ENCODE results near the gene DCUN1D2.

DCUN1D2 gene

DNA sequence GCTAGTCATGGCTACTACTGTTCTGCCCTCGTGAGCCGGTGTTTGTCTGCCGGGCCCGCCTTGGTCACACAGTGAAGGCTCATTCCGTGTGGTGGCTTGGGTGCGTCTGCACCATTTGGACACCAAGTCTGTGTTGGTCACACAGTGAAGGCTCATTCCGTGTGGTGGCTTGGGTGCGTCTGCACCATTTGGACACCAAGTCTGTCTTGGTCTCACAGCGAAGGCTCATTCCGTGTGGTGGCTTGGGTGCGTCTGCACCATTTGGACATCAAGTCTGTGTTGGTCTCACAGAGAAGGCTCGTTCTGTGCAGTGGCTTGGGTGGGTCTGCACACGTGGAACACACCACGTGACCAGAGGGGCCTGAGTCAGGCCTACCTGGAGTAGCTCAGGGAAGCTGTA, 29.0 kb upstream of the DCUN1D2 start:
- DNase-seq (ENCODE audit: low spot score) = no peak

GRCh38 chr13:113518076-113518803, 27.7 kb upstream of the DCUN1D2 start:
- no peak for DNase-seq (ENCODE audit: low spot score)

DNA sequence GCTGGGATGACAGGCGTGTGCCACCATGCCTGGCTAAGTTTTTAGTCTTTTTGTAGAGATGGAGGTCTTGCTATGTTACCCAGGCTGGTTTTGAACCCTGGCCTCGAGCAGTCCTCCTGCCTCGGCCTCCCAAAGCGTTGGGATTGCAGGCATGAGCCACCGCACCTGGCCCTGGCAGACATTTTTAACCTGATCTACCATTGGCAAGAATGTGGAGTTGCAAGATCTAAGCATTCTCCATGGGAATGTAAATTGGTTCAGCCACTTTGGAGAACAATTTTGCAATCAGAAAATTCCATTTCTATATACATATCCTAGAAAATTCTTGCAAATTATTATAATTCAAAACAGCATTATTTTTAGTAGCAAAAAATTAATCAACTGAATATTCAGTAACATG, 24.3 kb upstream of the DCUN1D2 start:
- DNase-seq (ENCODE audit: low spot score) = no peak

DNA sequence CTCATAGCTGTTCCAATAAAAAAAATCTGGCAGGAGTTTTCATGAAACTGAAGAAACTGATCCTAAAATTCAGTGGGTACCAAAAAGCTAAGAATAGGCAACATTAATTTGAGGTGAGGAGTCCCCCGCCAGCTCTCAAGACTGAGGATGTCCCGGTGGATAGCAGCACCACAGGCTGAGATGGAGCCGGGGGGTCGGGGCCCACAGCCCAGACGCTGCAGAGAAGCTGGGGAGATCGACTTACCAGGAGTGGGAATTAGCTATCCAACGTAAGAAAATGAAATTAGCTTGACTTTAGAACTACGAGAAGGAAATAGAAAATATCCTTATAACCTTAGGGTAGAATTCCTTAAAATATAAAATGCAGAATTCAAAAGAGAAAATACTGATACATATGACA, 23.2 kb upstream of the DCUN1D2 start:
- no peak for DNase-seq (ENCODE audit: low spot score)

GRCh38 chr13:113511361-113511760, 20.9 kb upstream of the DCUN1D2 start:
- no peak for DNase-seq (ENCODE audit: low spot score)

GRCh38 chr13:113510871-113511270, 20.4 kb upstream of the DCUN1D2 start:
- DNase-seq (ENCODE audit: low spot score) = no peak

DNA sequence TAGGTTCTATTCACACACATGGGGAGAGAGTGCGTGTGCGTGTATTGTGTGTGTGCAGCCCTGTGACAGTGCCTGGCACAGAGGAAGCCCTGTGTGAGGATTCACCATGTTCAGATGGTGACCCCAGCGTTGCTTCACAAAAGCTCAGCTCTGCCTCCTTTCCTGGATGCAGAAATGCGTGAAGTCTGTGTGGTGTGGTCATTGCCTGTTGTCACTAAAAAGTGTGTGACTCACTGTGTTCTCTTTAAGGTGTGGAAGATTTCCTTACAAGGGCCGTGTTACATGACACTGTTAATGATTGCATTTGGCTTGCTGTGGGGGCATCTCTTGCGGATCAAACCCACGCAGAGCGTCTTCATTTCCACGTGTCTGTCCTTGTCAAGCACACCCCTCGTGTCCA, 19.5 kb upstream of the DCUN1D2 start:
- DNase-seq (ENCODE audit: low spot score) = no peak

DNA sequence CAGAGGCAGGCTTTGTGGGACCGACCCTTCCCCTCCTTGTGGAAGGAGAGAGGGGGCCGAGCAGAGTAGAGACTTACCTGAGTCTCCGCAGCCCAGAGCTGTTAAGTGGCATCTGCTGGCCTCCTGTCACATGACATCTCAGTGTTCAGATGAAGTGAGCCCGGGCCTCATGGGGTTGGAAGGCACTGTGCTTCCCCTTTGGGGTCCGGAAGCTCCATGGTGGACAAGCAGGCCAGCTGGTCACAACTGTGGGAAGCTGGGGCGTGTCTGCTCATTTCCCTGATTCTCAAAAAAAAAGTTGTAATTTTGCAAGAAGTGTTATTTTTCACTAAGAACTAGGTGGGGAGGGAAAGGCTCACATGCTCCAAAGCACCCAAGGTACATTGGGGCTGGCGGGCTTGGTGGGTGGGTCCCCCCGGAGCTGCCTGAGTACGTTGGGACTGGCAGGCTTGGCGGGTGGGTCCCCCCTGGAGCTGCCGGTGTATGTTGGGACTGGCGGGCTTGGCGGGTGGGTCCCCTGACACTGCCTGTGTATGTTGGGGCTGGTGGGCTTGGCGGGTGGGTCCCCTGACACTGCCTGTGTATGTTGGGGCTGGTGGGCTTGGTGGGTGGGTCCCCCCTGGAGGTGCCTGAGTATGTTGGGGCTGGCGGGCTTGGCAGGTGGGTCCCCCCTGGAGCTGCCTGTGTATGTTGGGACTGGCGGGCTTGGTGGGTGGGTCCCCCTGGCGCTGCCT, 18.2 kb upstream of the DCUN1D2 start:
- DNase-seq (ENCODE audit: low spot score) = no peak

- DNase-seq (ENCODE audit: low spot score) = no peak
These were observed 17.2 kb upstream of the DCUN1D2 start for GRCh38 chr13:113507505-113508345.

- no peak for DNase-seq (ENCODE audit: low spot score)
These were observed 16.4 kb upstream of the DCUN1D2 start for GRCh38 chr13:113506871-113507388.

- DNase-seq (ENCODE audit: low spot score) = no peak
These were observed 15.6 kb upstream of the DCUN1D2 start for GRCh38 chr13:113506025-113506685.

DNA sequence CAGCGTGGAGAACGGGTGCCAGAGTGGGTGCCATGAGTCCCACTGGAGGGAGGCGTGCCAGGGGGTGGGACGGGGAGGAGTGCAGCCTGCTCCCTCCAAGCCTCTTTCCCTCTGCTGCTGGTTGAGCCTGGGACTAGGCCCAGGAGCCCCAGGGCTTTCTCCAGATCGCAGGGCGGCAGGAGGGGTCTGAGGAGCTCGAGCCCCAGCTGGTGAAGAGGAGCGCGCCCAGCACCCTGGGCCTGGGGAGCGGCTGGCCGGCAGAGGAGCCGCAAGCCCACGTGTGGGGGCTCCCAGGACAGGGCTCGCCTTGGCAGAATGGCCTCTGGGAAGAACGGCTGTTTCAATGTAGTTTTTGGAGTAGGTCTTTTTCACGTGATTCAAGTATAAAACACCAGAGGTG, 12.2 kb upstream of the DCUN1D2 start:
- DNase-seq (ENCODE audit: low spot score) = no peak

- DNase-seq (ENCODE audit: low spot score) = no peak
These were observed 10.2 kb upstream of the DCUN1D2 start for GRCh38 chr13:113500530-113501265.

- DNase-seq (ENCODE audit: low spot score) = no peak
These were observed 9.4 kb upstream of the DCUN1D2 start for GRCh38 chr13:113499936-113500335.

GRCh38 chr13:113498905-113499304, 8.4 kb upstream of the DCUN1D2 start:
- DNase-seq (ENCODE audit: low spot score) = no peak

DNA sequence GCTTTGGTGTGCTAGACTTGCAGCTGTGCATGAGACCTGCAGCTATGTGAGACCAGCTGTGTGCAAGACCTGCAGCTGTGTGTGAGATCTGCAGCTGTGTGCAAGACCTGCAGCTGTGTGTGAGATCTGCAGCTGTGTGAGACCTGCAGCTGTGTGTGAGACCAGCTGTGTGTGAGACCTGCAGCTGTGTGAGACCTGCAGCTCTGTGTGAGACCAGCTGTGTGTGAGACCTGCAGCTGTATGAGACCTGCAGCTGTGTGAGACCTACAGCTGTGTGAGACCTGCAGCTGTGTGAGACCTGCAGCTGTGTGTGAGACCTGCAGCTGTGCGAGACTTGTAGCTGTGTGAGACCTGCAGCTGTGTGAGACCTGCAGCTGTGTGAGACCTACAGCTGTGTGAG, 6.7 kb upstream of the DCUN1D2 start:
- DNase-seq (ENCODE audit: low spot score) = no peak

GRCh38 chr13:113495494-113496210, 5.1 kb upstream of the DCUN1D2 start:
- no peak for DNase-seq (ENCODE audit: low spot score)

DNA sequence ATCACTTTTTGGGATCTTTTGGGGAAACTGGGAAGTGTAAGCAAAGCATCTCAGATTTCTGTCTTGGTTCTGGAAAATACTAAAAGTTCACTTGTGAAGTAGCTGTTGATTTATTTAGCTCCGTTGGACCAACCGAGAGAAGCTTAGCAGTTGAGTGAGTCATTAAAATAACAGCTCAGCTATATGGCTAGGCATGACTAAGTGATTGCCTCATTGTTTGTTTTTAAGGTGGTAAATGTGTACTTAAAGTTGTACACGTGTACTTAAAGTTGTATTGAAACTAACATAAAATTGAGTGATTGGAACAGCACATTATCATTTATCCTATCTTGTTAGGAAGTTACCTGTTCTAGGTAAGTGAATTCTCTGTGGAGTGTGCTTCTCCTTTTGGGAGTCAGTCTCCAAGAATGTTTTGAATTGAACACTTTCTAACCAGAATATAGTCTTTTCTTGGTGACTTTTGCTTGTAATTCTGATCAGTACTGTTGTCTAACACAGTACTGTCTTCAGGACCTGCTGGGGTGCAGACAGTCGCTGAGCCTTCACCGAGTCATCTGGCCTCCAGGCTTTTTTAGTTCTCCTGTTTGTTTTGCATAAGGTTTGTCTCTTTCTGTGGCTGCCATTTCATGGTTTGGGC, 2.9 kb upstream of the DCUN1D2 start:
- no peak for DNase-seq (ENCODE audit: low spot score)

DNA sequence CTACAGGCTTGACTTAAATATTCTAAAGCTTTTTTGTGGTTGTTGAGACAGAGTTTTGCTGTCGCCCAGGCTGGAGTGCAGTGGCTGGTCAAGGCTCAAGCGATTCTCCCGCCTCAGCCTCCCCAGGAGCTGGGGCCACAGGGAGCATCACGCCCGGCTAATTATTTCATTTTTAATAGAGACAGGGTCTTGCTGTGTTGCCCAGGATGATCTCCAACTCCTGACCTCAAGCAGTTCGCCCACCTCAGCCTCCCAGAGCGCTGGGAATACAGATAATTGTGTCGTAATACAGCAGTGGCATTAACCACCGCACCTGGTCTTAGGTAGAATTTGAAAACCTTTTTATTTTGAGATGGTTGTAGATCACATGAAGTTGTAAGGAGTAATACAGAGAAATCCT, 1.5 kb upstream of the DCUN1D2 start:
- no peak for DNase-seq (ENCODE audit: low spot score)

DNA sequence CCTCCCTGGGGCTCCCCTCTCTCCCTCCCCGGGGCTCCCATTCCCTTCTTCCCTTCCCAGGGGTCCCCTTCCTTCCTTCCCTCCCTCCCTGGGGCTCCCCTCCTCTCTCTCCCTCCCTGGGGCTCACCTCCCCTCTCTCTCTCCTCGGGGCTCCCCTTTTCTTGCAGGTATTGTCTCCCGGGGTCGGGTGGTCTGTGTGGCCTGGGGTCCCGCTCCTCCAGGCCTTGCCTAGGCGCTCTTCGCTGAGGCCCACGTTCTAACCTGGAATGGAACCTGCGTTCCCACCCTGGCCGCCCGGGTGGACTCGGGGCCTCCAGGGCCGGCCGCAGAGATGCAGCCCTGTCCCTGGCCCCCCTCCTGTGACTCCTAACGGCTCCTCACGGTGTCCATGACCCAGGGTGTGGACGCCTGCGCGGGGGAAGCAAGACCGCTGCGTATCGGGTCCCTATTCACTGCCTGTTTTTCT, 940 bp upstream of the DCUN1D2 start:
- DNase-seq (ENCODE audit: low spot score) = no peak
